ENCODE measurements around the gene CTSH.

The CTSH gene

DNA sequence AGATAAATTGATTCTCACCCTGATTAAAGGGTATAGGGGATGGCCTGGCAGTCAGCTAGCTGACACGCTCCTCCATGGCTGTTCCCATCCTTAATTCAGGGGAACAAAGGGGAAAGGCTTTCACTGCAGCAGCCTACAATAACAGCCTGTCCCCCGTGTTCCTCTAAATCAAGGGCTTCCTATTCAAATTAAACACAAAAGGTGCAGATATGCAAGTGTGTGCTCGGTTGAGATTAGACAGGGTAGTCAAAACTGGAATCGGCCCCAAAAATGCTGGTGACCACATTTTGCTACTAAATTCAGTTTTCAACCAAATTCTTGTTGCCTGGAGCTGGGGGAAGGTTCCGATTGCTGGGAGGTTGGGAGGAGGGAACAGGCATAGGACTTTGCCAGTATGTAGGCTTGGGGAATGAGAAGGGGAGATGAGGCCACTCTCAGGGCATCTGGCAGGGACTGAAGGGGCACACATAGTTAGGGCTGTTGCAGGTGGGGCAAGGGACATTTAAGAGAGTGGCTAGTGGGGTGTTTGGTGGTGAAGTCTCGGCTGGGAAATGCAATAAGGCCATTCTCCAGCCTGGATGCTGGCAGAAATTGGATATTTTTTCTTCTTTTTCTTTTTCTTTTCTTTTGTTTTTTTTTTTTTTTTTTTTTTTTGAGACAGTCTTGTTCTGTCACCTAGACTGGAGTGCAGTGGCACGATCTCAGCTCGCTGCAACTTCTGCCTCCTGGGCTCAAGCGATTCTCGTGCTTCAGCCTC lies 32.9 kb upstream of the CTSH start:
- no peak for DNase-seq

DNA sequence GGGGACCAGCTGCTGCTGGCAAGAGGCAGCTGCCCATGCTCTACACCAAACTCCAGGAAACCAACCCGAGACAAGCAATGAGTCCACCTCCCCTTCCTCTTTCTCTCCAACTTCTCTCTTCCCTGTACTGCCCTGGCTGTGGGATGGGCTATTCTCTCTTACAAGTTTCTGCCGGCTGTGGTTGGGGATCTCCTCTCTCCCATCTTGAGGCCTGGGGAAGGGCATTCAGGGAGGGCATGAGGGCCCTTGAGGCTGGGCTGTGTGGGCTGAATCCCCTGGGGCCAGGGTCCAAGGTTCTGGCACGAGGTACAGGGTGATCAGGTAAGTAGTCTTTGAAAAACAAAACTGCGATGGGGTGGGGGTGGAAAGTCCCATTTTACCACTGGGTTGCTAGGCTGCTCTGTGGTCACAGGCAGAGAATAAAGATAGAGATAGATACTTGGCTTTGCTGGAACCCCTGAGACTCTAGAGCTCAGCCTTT lies 32.3 kb upstream of the CTSH start:
- DNase-seq: no peak

DNA sequence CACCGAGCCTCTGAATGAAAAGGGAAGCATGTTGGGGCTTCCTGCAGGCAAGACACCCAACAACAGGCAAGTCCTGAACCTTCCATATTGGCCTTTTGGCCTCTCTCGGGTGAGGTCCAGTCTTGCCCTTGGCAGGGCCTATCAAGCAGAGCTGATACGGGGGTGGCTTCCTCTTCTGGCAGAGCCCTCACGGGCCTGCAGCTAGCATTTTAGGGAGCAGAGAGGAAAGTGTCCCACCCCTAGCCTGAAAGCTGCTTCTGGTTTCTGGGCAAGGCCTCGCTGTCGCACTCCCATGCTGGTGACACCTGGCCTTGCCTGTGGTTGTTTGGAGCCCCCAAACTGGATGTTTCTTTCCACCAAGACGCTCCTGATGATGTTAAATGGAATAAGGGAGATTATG lies 31.8 kb upstream of the CTSH start:
- no peak for DNase-seq

DNA sequence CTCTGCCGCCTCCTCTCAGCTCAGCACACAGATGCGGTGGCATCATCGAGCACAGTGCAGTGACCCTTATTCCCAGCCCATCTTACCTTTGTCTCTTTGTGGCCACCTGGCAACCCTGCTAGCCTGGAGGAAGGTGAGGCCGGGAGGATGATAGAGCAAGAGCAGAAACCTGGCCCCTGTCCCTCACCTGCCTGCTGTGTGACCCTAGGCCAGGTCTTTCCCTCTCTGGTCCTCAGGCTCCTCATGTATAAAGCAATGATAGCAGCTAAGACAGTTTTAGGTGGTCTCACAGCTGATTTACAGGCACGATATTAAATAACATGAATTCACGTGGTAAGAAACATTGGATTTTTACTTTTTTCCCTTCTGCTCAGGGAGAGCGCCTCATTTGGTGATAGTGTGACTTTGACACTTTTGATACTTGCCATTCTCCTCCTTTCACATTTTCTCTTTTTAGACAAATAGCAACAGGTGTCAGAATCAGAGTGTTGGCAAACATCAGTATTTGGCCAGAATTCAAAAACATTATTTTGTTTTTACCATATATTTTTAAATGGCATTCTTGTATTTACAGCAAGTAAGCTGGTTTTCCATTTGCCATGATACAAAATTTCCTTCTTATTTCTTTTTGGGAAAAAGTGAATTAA lies 29.5 kb upstream of the CTSH start:
- no peak for DNase-seq

DNA sequence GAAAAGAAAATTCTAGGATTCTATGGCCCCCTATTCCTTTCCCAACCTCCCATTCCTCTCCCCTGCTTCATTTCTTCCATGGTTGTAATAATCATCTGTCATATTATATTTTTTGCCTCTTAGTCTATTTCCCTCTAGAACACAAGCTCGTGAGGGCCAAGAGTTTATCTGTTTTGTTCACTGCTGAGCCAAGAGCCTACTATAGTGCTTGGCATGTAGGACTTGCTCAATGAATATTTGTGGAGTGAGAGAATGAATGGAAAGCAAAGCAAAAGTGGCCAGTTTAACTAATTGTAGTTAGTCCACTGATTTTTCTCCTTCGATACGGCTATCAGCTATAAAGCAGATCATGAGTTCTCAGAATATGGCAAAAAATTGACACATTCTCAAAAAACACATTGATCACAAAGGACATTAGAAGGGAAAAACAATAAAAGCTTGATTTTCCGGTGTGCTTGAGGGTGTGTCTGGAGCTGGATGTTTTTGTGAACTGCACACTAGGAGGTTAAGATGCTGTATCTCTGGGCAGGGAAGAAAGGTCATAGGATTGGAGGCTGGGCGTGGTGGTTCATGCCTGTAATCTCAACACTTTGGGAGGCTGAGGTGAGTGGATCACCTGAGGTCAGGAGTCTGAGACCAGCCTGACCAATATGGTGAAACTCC lies 25.0 kb upstream of the CTSH start:
- DNase-seq: no peak

DNA sequence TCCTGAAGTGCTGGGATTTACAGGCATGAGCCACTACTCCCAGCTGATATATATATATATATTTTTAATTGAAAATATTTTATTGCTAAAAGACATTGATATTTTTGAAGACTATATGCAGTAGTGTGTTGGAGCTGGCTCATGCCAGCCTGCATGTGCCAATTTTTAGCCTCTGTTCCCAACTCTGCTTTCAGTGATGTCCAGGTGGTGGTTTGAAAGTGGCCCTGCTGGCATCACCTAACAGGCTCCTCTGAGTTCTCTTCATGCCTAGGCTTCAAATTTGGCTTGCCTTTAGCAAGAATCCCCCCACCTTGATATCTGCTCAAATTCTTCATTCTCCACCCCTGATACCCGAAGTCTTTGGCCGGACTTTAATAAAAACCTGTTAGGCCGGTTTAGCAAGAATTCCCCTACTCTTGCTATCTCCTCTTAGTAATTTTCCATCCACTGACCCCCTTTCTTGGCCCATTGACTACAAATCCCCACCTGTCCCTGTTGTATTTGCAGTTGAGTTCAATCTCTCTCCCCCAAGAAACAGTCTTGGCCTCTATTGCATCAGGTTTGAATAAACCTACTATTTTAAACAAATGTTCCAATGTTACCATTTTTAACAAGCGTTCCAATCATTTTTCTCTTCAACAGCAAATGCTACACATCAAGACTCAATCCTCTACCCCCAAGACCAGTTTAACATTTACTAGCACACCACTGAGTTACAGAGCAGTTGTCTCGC lies 23.9 kb upstream of the CTSH start:
- DNase-seq: no peak

DNA sequence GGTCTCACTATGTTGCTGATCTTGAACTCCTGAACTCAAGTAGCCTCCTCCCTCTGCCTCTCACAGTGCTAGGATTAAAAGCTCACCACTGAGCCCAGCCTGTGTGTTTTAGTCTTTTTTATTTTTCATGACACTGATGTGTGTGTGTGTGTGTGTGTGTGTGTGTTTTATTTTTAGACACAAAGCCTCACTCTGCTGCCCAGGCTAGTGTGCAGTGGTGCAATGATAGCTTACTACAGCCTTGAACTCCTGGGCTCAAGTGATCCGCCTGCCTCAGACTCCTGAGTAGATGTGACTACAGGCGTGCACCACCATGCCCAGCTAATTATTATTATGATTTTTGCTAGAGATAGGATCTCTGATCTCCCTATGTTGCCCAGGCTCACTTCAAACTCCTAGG lies 23.3 kb upstream of the CTSH start:
- no peak for DNase-seq

DNA sequence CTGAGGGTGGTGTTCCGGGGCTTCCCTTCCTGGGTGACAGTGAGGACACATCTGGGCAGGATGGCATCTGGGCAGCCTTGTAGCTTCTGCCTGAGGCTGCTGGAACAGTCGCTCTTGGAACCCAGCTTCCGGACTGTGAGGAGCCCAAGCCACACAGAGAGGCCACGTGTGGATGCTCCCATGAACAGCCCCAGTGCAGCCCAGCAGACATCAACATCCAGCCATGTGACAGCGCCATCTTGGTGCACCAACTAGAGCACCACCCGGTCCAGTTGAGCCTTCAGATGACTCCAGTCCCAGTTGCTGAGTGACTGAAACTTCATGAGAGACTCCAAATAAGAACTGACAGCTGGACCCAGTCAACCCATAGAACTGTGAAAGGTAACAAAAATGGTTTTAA lies 15.5 kb upstream of the CTSH start:
- no peak for DNase-seq

DNA sequence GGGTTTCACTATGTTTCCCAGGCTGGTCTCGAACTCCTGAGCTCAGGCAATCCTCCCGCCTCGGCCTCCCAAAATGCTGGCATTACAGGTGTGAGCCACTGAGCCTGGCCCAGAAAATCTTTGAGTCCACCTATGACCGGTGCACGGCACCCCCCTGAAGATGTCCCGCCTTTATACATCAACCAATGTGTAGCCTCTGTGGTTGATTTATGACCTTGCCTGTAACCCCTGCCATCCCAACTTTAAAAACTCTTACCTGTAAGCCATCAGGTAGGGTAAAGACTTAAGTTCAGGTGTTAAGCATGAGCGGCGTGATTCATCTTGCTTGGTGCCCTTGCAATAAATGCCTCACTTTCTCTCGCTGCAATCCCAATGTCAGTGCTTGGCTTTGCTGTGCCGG lies 14.5 kb upstream of the CTSH start:
- no peak for DNase-seq

DNA sequence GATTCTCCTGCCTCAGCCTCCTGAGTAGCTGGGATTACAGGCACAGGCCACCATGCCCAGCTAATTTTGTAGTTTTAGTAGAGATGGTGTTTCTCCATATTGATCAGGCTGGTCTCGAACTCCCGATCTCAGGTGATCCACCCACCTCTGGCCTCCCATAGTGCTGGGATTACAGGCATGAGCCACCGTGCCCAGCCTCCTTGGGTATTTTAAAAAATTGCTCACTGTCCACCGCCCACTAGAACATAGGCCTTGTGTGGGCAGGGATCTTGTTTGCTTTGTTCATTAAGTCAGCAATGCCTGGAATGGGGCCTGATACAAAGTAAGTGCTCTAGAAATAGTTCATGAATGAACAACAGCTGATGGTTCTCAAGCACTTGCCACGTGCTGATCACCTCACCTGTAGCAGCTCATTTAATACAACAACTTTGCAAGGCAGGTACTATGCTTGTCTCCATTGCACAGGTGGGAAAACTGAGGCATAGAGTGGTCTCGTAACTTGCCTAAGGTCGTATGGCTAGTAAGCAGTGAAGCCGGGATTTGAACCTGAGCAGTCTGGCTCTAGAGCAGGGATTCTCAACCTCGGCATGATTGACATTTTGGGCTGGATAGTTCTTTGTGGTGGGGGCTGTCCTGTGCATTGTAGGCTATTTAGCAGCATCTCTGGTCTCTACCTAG lies 12.7 kb upstream of the CTSH start:
- no peak for DNase-seq

DNA sequence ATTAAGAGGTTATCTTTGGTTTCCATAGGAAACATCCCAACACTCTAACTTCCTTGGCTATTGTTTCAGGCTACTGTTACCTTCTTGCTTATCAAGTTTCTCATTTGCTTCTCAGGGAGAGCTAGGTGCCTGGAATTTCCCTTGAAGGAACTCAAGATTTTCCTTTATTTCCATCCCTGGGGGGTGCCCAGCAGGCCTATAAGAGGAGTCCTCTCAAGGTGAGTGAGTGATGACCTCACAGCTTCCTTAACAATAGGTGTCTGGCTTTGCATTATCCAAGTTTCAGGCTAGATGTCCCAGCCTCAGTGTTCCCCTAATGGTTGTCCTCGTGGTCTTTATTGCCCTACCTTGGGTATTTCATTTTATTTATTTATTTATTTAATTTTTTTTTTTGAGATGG lies 12.1 kb upstream of the CTSH start:
- DNase-seq: no peak

DNA sequence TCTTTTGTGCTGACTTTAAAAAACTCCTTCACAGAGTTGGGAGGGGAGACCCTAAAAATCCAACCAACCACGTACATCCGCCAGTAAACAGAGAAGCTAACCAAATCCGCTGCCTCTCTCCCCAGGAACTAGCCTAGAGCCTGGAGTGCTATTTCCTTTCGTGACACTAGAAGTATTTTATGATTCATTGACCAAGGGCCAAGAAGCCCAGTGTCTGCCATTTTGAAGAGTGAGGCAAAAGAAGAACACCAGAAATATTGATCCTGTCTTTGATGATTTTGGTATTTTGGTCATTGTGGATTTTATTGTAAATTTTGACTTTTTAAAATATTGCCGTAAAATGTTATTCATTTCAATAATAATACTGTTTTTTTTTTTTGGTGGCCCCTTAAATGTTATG lies 10.5 kb upstream of the CTSH start:
- DNase-seq: no peak

DNA sequence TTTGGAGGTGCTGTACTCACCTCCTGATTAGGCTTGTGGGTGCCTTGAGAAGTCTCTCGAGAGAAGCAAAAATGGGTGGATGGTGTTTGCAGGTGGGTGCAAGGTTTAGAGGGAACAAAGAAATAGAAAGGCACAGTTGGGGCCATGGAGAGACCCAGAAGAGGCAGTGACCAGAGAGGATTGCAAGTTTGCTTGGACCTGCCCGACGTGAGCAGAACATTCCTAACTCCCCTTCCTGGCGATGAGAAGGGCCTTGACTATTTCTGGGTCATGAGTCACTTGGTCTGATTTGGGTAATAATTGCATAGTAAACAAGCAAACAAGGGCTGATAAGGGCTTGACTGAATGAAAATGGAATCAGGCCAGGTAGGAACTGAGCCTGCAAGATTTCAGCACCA lies 7.0 kb upstream of the CTSH start:
- DNase-seq: no peak

DNA sequence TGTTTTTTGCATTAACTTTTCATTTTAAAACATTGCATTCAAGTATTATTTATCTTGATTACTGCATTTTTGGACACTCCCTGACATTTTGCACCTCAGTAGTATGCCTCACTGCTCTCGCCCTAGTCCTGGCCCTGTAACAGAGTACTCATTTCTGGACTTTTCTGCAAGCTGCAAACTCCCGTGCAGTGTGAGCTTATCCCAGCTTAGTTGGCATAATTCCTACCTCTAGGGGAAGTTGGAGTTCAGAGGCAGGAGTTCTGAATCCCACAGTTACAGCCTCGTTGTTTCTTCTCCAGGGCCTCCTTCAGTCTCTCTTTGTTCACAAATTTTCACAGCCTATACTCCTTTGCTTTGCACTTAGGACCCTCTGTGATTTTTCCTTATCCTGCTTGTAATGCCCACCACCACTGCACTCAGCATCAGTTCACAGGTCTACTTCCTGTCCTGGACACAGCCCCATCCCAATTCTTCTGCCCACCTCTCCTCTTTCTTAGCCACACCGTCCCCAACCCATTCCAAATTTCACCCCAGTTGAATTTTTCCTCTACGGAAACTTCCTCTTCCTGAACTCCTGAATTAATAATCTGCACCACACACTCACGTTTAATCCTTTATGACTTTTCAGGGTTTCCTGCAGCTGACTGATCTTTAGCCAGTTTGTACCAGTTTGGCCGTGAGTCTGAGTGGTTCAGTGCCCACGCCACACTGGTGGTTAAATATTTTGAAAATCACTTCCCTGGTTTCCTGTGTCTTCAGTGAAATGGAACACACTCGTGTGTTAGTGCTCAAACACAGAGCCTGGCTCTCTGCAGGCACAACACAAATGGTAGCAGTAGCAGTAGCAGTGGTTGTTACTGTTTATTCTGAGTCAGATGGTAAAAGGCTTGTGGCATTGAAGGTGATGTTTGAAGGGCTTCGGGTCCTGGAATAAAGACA lies 6.3 kb upstream of the CTSH start:
- peak; percentile 68 for DNase-seq

DNA sequence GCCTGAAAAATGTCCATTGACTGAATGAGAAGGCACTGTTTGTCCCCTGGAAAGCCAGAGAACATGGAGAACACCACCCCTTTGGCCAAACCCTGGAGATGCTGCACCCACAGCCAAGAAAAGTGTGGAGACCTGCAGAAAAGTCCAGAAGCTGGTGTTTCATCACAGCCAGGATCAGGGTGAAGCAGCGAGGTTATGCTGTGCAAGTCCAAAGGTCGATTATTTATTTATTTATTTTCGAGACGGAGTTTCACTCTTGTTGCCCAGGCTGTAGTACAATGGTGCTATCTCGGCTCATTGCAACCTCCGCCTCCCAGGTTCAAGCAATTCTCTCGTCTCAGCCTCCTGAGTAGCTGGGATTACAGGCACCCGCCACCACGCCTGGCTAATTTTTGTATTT lies 5.5 kb upstream of the CTSH start:
- DNase-seq: no peak

DNA sequence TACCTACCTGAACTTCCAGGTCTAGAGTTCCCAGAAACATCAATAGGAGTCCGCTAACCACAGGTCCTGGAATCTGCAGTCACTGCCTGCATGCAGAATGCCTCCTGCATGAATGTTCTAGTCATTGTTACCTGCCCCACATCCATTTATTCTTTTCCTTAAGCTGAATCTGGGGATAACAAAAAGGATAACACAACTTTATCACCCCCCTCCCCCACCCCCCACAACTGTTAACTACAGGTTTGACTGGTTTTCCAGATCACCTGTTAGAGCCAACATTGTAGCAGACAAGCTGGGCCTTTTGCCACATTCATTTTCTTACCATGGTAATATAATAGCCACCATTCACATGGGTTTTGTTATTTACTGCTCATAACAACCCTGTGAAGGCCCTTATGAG lies 4.6 kb upstream of the CTSH start:
- DNase-seq: no peak

DNA sequence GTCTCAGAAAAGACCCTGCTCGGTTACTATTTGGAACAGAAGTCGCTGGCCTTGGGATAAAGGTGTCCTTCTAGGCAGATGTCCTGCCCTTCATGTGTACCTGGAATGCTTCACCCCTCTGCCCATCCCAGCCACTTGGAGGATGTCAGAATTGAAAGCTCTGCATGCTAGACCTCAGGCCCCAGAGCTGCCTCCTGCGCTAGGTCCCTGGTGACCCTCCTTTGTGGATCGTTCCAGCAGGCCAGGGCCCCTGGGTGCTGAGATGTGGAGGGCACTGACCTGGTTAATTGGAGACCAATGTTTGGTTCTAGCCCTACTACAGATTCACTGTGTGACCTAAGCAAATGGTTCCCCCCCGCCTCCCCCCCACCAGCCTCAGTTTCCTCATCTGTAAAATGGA lies 2.7 kb upstream of the CTSH start:
- no peak for DNase-seq

DNA sequence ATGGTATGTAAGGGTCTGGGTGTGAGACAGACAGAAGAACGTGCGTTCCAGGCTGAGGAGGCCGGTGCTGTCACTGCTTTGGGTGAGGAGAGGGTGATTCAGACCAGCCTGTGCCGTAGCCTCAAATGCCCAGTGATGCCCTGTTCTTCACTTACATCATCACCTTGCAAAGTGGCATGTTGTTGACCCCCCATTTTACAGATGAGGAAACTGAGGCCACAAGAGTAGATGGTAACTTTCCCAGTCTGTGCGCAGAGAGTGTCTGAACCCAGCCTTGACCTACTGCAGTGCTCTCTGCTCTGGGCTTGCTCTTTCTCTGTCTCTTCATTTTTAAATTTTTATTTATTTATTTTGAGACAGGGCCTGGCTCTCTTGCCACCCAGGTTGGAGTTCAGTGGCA lies 1.6 kb upstream of the CTSH start:
- no peak for DNase-seq

DNA sequence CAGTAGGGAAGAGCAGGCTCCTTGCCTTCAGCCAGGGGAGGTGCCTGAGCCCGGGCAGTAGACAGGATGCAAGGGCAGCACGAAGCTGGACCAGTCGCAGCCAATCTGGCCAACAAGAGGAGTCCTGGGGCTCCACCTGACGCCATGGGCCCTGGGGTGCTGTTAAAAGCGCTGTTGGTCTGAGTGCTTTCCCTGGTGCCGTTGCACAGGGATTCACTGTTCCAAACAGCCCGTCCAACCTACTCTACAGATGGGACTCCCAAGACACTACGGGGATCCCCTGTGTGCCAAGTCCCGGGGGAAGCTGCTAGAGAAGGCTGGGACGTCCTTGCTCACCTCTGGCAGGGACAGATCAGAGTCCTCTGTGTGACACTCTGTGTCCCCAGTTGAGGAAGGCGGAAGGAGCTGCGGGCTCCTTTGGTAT lies 632 bp downstream of the CTSH start:
- DNase-seq: peak; percentile 57

DNA sequence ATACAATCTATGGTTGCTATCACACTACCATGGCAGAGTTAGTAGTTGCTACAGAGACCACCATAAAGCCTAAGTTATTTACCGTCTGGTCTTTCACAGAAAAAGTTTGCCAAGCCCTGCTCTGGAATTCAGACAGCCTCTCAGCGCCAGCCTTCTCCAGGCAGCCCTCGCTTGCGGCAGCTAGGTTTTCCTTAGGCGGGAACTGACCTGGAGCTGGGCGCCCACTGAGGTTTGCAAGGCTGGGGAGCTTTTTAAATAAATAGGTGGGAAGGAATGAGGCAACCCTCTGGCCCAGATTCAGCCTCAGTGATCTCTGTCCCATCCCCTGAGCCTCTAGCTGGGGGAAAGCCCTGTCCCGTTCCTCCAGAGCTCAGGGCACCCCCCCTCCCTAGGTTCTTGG lies 1.2 kb downstream of the CTSH start:
- DNase-seq: no peak

DNA sequence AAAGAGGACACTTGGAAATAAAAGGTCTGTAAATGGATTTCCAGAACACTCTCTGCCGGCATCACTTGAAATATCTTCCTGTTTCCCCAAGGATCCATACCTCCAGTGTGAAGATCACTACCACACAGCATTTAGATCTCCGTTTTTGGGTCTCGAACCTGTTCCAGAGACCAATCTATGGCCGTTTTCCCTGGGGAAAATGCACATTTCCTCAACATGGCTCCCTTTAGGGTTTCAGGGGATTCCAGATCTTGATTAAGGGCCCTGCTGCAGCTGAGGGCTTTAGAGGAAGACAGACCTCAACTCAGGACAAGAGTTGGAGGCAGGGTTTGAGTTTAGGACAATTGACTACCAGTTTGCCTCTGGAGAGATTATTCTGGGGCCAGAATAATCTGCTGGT lies 2.1 kb downstream of the CTSH start:
- DNase-seq: no peak

Measured in NCI-H82 (cell line).